T-cell (primary cell): ENCODE results near the gene ARHGAP24. TPM values are rescaled to one million over a fixed set of nuclear protein-coding genes. Genes with fewer than 3 reads are reported as not detected.

Source experiments
- ATAC-seq, 4 experiments: fragments of 200-7000 bp in 3 of 4; fragments of 150-1000 bp in 1 of 4; cut with Tn5 transposase; replicated peaks in 1 of 4; 1 replicate in 3 of 4; 2 replicates in 1 of 4; pipeline ENCODE4 v1.10.0; 2021; ENCODE audit warnings: moderate library complexity in 3 of 4, mild to moderate bottlenecking in 2 of 4, moderate number of reproducible peaks in 1 of 4
- CTCF ChIA-PET, 2 donors: fragments of 300-600 bp; sonication (Branson Sonifier 250); formaldehyde crosslinking; loops; one replicate each; lab custom pipeline; 2022; ENCODE audit warnings: antibody characterized with exemption in 2 of 2; lab: Charles Lee
- POLR2A ChIA-PET, 2 donors: fragments of 300-600 bp; sonication (Branson Sonifier 250); formaldehyde crosslinking; loops; one replicate each; lab custom pipeline; 2022; ENCODE audit warnings: antibody characterized with exemption in 2 of 2; lab: Charles Lee
- DNase-seq, 35 experiments: peaks; one replicate each; pipeline versions ENCODE4 v3.0.0 to v3.0.0-alpha.2; 2013 to 2023
- H3K27ac ChIP-seq: one replicate; pipeline ENCODE4 v1.5.1; 2013; ENCODE audit warnings: low read length
- H3K27me3 ChIP-seq, 2 experiments: replicated peaks in 1 of 2; 1 replicate in 1 of 2; 2 replicates in 1 of 2; pipeline versions ENCODE4 v1.6.1 to v1.7.0; 2013; ENCODE audit warnings: low read length in 1 of 2, mixed read lengths in 1 of 2; ENCODE audit not compliant: control insufficient read depth in 2 of 2, insufficient read depth in 2 of 2; ENCODE audit errors: extremely low read depth in 1 of 2
- H3K36me3 ChIP-seq, 2 donors: 1 replicate in 1 of 2; 2 replicates in 1 of 2; pipeline versions ENCODE4 v1.6.1 to v1.7.0; 2013; ENCODE audit warnings: low read length in 1 of 2; ENCODE audit not compliant: control insufficient read depth in 2 of 2, insufficient read depth in 1 of 2; ENCODE audit errors: extremely low read depth in 1 of 2
- H3K4me1 ChIP-seq, 2 experiments: 1 replicate in 1 of 2; 2 replicates in 1 of 2; pipeline versions ENCODE4 v1.6.1 to v1.7.0; 2013; ENCODE audit warnings: low read length in 2 of 2, mixed read lengths in 1 of 2; ENCODE audit not compliant: insufficient read depth in 2 of 2, control insufficient read depth in 1 of 2; ENCODE audit errors: extremely low read depth in 1 of 2
- H3K4me3 ChIP-seq, 2 donors: 1 replicate in 1 of 2; 2 replicates in 1 of 2; pipeline versions ENCODE4 v1.5.1 to v1.7.0; 2013; ENCODE audit warnings: mild to moderate bottlenecking in 2 of 2, low read length in 1 of 2, moderate library complexity in 1 of 2; ENCODE audit not compliant: control insufficient read depth in 1 of 2; ENCODE audit errors: extremely low read depth in 1 of 2
- H3K9me3 ChIP-seq: 2 replicates; pipeline ENCODE4 v1.7.0; 2013
- H3K27ac Mint-ChIP-seq, 2 donors: one replicate each; pipeline ENCODE4 v1.8.0; 2020 to 2021; ENCODE audit warnings: mild to moderate bottlenecking in 2 of 2, mixed read lengths in 2 of 2
- H3K27me3 Mint-ChIP-seq, 2 donors: one replicate each; pipeline ENCODE4 v1.8.0; 2021 to 2022; ENCODE audit warnings: mixed read lengths in 2 of 2
- H3K36me3 Mint-ChIP-seq: one replicate; pipeline ENCODE4 v1.8.0; 2021; ENCODE audit warnings: mixed read lengths
- H3K4me1 Mint-ChIP-seq, 3 donors: one replicate each; pipeline ENCODE4 v1.8.0; 2020 to 2022; ENCODE audit warnings: mixed read lengths in 3 of 3, mild to moderate bottlenecking in 1 of 3
- H3K4me3 Mint-ChIP-seq, 3 donors: one replicate each; pipeline ENCODE4 v1.8.0; 2020 to 2022; ENCODE audit warnings: mild to moderate bottlenecking in 3 of 3, mixed read lengths in 3 of 3, moderate library complexity in 3 of 3
- H3K9me3 Mint-ChIP-seq, 3 donors: one replicate each; pipeline ENCODE4 v1.8.0; 2020 to 2022; ENCODE audit warnings: mixed read lengths in 3 of 3
- WGBS: methylation state at CpG from one replicate; pipeline ENCODE4 v1.1.5; 2013; ENCODE audit warnings: missing lambda C conversion rate; ENCODE audit not compliant: insufficient coverage; 5-methylcytosine and 5-hydroxymethylcytosine counted together
- total RNA-seq, 35 experiments: library from RNA in 6 of 35; stranded (reverse) in 6 of 35; fragments of 120-200 nt in 1 of 35; gene quantifications; one replicate each; pipeline versions ENCODE4 v1.2.1 to v1.2.4 and lab custom pipeline; 2013 to 2026

ARHGAP24 gene
- total RNA-seq, 5 donors from 2014 or later (not counting 1 experiment from before 2014, with no cell fraction given), result 0.45 to 2.7 (median 1.8) TPM

GRCh38 chr4:85684676-85685075 lies 209.7 kb downstream of the ARHGAP24 start:
- no peaks in the 10 kb centered on the region for H3K27me3 ChIP-seq
- no CpG with 5 or more reads among the region's 1 CpG for WGBS
- Mint-ChIP-seq H3K36me3 (no peaks in the 10 kb centered on the region), H3K4me1 (no peaks in the 10 kb centered on the region), H3K27me3 (no peaks in the 10 kb centered on the region), H3K9me3 (peaks cover 0 to 11% (median 4%) of the 10 kb centered on the region in 3 donors), H3K27ac (no peak overlapping the region), H3K4me3 (no peak overlapping the region)
- H3K4me3 ChIP-seq, result no peak overlapping the region
- ATAC-seq (no peak), DNase-seq (no peak)
- H3K4me1 ChIP-seq, result no peaks in the 10 kb centered on the region
- ChIA-PET CTCF (no interaction called here), POLR2A (interaction anchor here in 1 of 2 donors (0.6 kb wide), 1 partner anchor 328 kb away, joined by 3 read pairs; no protein-coding TSS in a partner anchor)
- no peaks in the 10 kb centered on the region for H3K9me3 ChIP-seq
- no peak overlapping the region for H3K27ac ChIP-seq
- no peaks in the 10 kb centered on the region for H3K36me3 ChIP-seq

- WGBS, result no CpG with 5 or more reads among the region's 4 CpGs
- Mint-ChIP-seq H3K36me3 (no peaks in the 10 kb centered on the region), H3K4me1 (no peaks in the 10 kb centered on the region), H3K9me3 (peaks cover 4 to 9% (median 4%) of the 10 kb centered on the region in 3 donors), H3K4me3 (no peak overlapping the region), H3K27me3 (no peaks in the 10 kb centered on the region), H3K27ac (no peak overlapping the region)
- no peaks in the 10 kb centered on the region for H3K9me3 ChIP-seq
- no peak overlapping the region for H3K4me3 ChIP-seq
- ChIA-PET CTCF (no interaction called here), POLR2A (no interaction called here)
- H3K4me1 ChIP-seq, result no peaks in the 10 kb centered on the region
- H3K27me3 ChIP-seq, result no peaks in the 10 kb centered on the region
- DNase-seq, result no peak
- ATAC-seq, result no peak
- H3K36me3 ChIP-seq, result no peaks in the 10 kb centered on the region
- no peak overlapping the region for H3K27ac ChIP-seq
Observed at GRCh38 chr4:85686398-85686797, 211.4 kb downstream of the ARHGAP24 start.

- H3K9me3 Mint-ChIP-seq, result peaks cover 4 to 13% (median 4%) of the 10 kb centered on the region in 3 donors
- no peak overlapping the region for H3K27ac ChIP-seq
- H3K4me3 Mint-ChIP-seq, result no peak overlapping the region
- H3K27ac Mint-ChIP-seq, result no peak overlapping the region
- H3K36me3 Mint-ChIP-seq, result no peaks in the 10 kb centered on the region
- H3K4me1 Mint-ChIP-seq, result no peaks in the 10 kb centered on the region
- DNase-seq, result no peak
- ATAC-seq, result no peak
- no peaks in the 10 kb centered on the region for H3K27me3 Mint-ChIP-seq
- WGBS, result no CpG with 5 or more reads among the region's 6 CpGs
- H3K27me3 ChIP-seq, result no peaks in the 10 kb centered on the region
- no peak overlapping the region for H3K4me3 ChIP-seq
- no peaks in the 10 kb centered on the region for H3K9me3 ChIP-seq
- ChIA-PET POLR2A (no interaction called here), CTCF (no interaction called here)
- no peaks in the 10 kb centered on the region for H3K4me1 ChIP-seq
- H3K36me3 ChIP-seq, result no peaks in the 10 kb centered on the region
Observed at GRCh38 chr4:85688055-85688740, 213.2 kb downstream of the ARHGAP24 start.

DNA sequence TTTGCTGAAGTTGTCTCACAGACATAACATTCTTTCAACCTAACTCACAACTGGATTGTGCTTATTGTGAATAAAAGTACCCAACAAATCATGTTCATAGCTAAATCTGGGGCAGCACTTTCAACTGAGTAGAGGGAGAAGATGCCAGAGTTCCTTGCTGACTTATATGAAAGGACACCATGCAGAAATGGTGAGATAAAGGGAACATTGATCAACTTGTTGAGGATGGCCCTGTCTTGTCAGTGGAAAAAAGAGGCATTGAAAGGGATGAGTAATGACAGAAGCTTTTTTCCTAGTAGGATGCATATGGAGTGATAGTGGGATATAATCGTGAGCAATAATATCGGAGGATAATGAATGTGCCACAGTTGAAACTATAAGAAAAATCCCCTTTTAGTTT lies 221.7 kb downstream of the ARHGAP24 start:
- Histone ChIP-seq H3K36me3 (no peaks in the 10 kb centered on the region), H3K9me3 (no peaks in the 10 kb centered on the region), H3K27me3 (no peaks in the 10 kb centered on the region), H3K27ac (no peak overlapping the region), H3K4me3 (no peak overlapping the region), H3K4me1 (no peaks in the 10 kb centered on the region)
- WGBS, result 100% methylated on average over 2 of the region's 2 CpGs
- ChIA-PET POLR2A (no interaction called here), CTCF (no interaction called here)
- no peak for ATAC-seq
- Mint-ChIP-seq H3K4me1 (no peaks in the 10 kb centered on the region), H3K9me3 (peaks cover 4 to 10% (median 4%) of the 10 kb centered on the region in 3 donors), H3K4me3 (no peak overlapping the region), H3K36me3 (no peaks in the 10 kb centered on the region), H3K27ac (no peak overlapping the region), H3K27me3 (no peaks in the 10 kb centered on the region)
- DNase-seq, result no peak

GRCh38 chr4:85697854-85698253 lies 222.9 kb downstream of the ARHGAP24 start:
- Mint-ChIP-seq H3K9me3 (peaks cover 4 to 7% (median 4%) of the 10 kb centered on the region in 3 donors), H3K4me1 (no peaks in the 10 kb centered on the region), H3K27ac (no peak overlapping the region), H3K36me3 (no peaks in the 10 kb centered on the region), H3K27me3 (no peaks in the 10 kb centered on the region), H3K4me3 (no peak overlapping the region)
- Histone ChIP-seq H3K27me3 (no peaks in the 10 kb centered on the region), H3K4me3 (no peak overlapping the region), H3K4me1 (no peaks in the 10 kb centered on the region), H3K9me3 (no peaks in the 10 kb centered on the region), H3K36me3 (no peaks in the 10 kb centered on the region), H3K27ac (no peak overlapping the region)
- no peak for ATAC-seq
- no peak for DNase-seq
- ChIA-PET CTCF (no interaction called here), POLR2A (no interaction called here)

- H3K36me3 Mint-ChIP-seq, result no peaks in the 10 kb centered on the region
- WGBS, result 43% methylated on average over 2 of the region's 3 CpGs
- Histone ChIP-seq H3K27me3 (no peaks in the 10 kb centered on the region), H3K27ac (no peak overlapping the region), H3K9me3 (no peaks in the 10 kb centered on the region), H3K4me1 (no peaks in the 10 kb centered on the region), H3K36me3 (no peaks in the 10 kb centered on the region), H3K4me3 (no peak overlapping the region)
- no peaks in the 10 kb centered on the region for H3K4me1 Mint-ChIP-seq
- H3K9me3 Mint-ChIP-seq, result peaks cover 4 to 7% (median 5%) of the 10 kb centered on the region in 3 donors
- POLR2A ChIA-PET, result no interaction called here
- no peak overlapping the region for H3K4me3 Mint-ChIP-seq
- H3K27ac Mint-ChIP-seq, result no peak overlapping the region
- CTCF ChIA-PET, result interaction anchor here in 1 of 2 donors (0.5 kb wide), 1 partner anchor 87 kb away, joined by 7 read pairs; no protein-coding TSS in a partner anchor
- DNase-seq (no peak), ATAC-seq (no peak)
- no peaks in the 10 kb centered on the region for H3K27me3 Mint-ChIP-seq
Observed at GRCh38 chr4:85700362-85700761, 225.4 kb downstream of the ARHGAP24 start.
